ENCODE measurements around the gene OSM. TPM values are rescaled to one million over a fixed set of nuclear protein-coding genes. Genes with fewer than 3 reads are reported as not detected.

OSM gene
- total RNA-seq, 3 donors from 2014 or later, result 1.3 to 2.5 (median 1.3) TPM

- DNase-seq (ENCODE audit: low spot score in 2 of 2), result no peak
- Histone ChIP-seq H3K27me3 (no peaks in the 10 kb centered on the region), H3K4me3 (no peak overlapping the region), H3K36me3 (no peaks in the 10 kb centered on the region), H3K4me1 (peaks cover 0 to 4% of the 10 kb centered on the region in 2 donors), H3K9me3 (no peaks in the 10 kb centered on the region), H3K27ac (no peak overlapping the region)
- intact Hi-C loops (cut with DNase I; ENCODE audit: low total_unique reads), result no loop called here
- TF ChIP-seq POLR2AphosphoS5 (IDR thresholded peaks at IDR 0.05) (no peak), POLR2A (IDR thresholded peaks at IDR 0.05) (no peak)
- TF ChIP-seq, protein P1, sequence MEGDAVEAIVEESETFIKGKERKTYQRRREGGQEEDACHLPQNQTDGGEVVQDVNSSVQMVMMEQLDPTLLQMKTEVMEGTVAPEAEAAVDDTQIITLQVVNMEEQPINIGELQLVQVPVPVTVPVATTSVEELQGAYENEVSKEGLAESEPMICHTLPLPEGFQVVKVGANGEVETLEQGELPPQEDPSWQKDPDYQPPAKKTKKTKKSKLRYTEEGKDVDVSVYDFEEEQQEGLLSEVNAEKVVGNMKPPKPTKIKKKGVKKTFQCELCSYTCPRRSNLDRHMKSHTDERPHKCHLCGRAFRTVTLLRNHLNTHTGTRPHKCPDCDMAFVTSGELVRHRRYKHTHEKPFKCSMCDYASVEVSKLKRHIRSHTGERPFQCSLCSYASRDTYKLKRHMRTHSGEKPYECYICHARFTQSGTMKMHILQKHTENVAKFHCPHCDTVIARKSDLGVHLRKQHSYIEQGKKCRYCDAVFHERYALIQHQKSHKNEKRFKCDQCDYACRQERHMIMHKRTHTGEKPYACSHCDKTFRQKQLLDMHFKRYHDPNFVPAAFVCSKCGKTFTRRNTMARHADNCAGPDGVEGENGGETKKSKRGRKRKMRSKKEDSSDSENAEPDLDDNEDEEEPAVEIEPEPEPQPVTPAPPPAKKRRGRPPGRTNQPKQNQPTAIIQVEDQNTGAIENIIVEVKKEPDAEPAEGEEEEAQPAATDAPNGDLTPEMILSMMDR (IDR thresholded peaks at IDR 0.05), result no peak
Measured at GRCh38 chr22:30240541-30241417, 25.9 kb downstream of the OSM start.

GRCh38 chr22:30239488-30240405 is 26.9 kb downstream of the OSM start:
- TF ChIP-seq, protein P1 (IDR thresholded peaks at IDR 0.05), result no peak
- TF ChIP-seq POLR2A (IDR thresholded peaks at IDR 0.05), result no peak
- no peak for TF ChIP-seq POLR2AphosphoS5 (IDR thresholded peaks at IDR 0.05)
- no peak overlapping the region for H3K4me3 ChIP-seq
- no peaks in the 10 kb centered on the region for H3K9me3 ChIP-seq
- DNase-seq (ENCODE audit: low spot score in 2 of 2), result no peak
- H3K4me1 ChIP-seq, result peaks cover 0 to 8% of the 10 kb centered on the region in 2 donors
- H3K36me3 ChIP-seq, result no peaks in the 10 kb centered on the region
- no peak overlapping the region for H3K27ac ChIP-seq
- intact Hi-C loops (cut with DNase I; ENCODE audit: low total_unique reads), result no loop called here
- H3K27me3 ChIP-seq, result no peaks in the 10 kb centered on the region

GRCh38 chr22:30238661-30239487 is 27.8 kb downstream of the OSM start:
- no peak overlapping the region for H3K27ac ChIP-seq
- H3K9me3 ChIP-seq, result no peaks in the 10 kb centered on the region
- no peak overlapping the region for H3K4me3 ChIP-seq
- H3K4me1 ChIP-seq, result peaks cover 0 to 8% of the 10 kb centered on the region in 2 donors
- no peak for TF ChIP-seq POLR2AphosphoS5 (IDR thresholded peaks at IDR 0.05)
- TF ChIP-seq, protein P1 (IDR thresholded peaks at IDR 0.05), result no peak
- TF ChIP-seq POLR2A (IDR thresholded peaks at IDR 0.05), result no peak
- H3K36me3 ChIP-seq, result no peaks in the 10 kb centered on the region
- no peaks in the 10 kb centered on the region for H3K27me3 ChIP-seq
- no peak for DNase-seq (ENCODE audit: low spot score in 2 of 2)
- intact Hi-C loops (cut with DNase I; ENCODE audit: low total_unique reads), result no loop called here

DNA sequence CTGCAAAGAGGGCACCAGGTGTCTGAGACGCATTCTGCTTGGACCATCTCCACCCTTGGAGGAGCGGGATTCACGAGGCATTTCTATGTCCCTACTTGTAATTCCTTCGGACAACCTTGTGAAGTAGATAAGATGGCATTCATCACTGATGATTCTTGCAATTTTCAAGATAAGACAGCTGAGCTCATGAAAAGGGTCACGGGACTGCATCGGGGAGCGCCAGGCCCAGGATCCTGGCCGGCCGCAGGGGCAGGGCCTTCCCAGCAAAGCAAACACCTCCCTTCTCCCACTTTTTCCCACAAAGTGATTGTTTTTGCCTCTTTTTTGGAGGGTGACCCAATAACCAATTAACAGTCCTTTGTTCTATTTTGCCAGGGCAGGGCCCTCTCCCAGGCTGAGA is 28.5 kb downstream of the OSM start:
- Histone ChIP-seq H3K9me3 (no peaks in the 10 kb centered on the region), H3K27ac (no peak overlapping the region), H3K4me3 (no peak overlapping the region), H3K36me3 (no peaks in the 10 kb centered on the region), H3K27me3 (no peaks in the 10 kb centered on the region), H3K4me1 (peaks cover 0 to 8% of the 10 kb centered on the region in 2 donors)
- DNase-seq (ENCODE audit: low spot score in 2 of 2), result no peak
- intact Hi-C loops (cut with DNase I; ENCODE audit: low total_unique reads), result no loop called here
- TF ChIP-seq POLR2AphosphoS5 (IDR thresholded peaks at IDR 0.05), result no peak
- TF ChIP-seq, protein P1 (IDR thresholded peaks at IDR 0.05), result no peak
- no peak for TF ChIP-seq POLR2A (IDR thresholded peaks at IDR 0.05)
